ENCODE measurements around the gene TULP4. TPM values are rescaled to one million over a fixed set of nuclear protein-coding genes. Genes with fewer than 3 reads are reported as not detected.
"Not testable (repeated sequence)": the region's sequence is repeated elsewhere in the genome, so short reads cannot be mapped to it uniquely, and the experiment has no call there.

The TULP4 gene
- total RNA-seq, 2 donors from 2014 or later: 10.8 to 31.2 TPM

DNA sequence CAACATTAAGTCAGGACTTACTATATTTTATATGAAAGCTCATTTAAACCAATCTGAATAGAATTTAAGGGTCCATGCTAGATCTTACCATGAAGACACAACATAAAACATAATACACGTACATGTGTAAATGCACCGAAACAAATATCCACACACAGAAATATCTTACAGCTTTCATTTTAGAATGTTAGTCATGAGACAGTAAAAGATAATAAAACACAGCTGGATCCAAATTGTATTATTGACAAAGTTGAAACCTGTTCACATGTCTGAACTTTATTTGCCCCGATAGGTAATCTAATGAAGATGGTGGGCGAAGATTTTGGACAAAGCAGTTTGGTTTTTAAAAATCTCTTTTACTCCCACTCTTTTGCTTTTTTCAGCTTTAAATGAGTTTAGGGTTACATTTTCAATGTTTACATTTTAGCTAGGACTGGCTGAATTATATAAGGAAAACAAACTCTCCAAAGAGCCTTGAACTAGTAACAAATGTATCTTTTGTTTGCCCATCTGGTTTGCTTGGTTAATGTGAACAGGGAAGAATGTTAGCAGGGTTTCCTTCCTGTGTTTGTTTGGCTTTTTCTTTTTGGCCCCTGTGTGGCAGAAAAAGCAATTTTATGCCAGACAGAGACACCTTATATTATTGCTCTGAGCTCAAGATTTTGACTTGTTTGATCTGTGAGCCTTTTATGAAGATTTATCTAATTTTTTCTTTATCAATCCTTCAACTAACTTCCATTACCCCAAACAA, 242.5 kb downstream of the TULP4 start:
- no peak overlapping the region for H3K27ac Mint-ChIP-seq
- H3K36me3 Mint-ChIP-seq (ENCODE audit: low read depth): no peaks in the 10 kb centered on the region
- H3K9me3 Mint-ChIP-seq: no peaks in the 10 kb centered on the region
- H3K27me3 Mint-ChIP-seq: no peaks in the 10 kb centered on the region
- H3K4me3 Mint-ChIP-seq: no peak overlapping the region
- ATAC-seq (replicated peaks): no peak
- peaks cover 6% of the 10 kb centered on the region for H3K4me1 Mint-ChIP-seq

- Mint-ChIP-seq H3K27me3 (no peaks in the 10 kb centered on the region), H3K4me1 (peaks cover 7% of the 10 kb centered on the region)
- ATAC-seq (replicated peaks): no peak
Observed at GRCh38 chr6:158556113-158556512, 243.8 kb downstream of the TULP4 start.

GRCh38 chr6:158557110-158557509, 244.8 kb downstream of the TULP4 start:
- Mint-ChIP-seq H3K36me3 (ENCODE audit: low read depth) (peaks cover 11% of the 10 kb centered on the region), H3K4me1 (peaks cover 16% of the 10 kb centered on the region)
- not testable (repeated sequence) for H3K27ac Mint-ChIP-seq; H3K4me3 Mint-ChIP-seq; ATAC-seq (replicated peaks); H3K27me3 Mint-ChIP-seq; H3K9me3 Mint-ChIP-seq

More at GRCh38 chr6:158556113-158556512, 243.8 kb downstream of the TULP4 start:
- Mint-ChIP-seq H3K36me3 (ENCODE audit: low read depth) (peaks cover 7% of the 10 kb centered on the region), H3K27ac (no peak overlapping the region), H3K9me3 (no peaks in the 10 kb centered on the region), H3K4me3 (no peak overlapping the region)

DNA sequence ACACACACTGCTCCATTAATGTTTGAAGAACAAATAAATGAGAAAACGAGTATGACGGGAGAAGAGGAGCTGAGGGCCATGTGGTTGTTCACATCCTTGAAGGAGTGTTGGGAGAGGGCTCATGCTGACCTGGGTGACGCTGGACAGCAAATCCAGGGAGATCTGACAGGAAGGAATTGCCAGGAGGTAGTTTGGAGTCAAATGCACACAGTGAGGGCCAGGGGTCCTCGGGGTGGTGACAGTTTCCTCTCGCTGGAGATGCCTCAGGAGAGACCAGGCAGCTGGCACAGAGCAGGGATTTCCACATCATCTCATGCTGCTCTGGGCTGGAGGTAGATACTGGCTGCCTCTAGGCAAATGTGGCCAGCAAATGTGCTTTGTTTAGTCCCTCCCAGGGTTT, 245.7 kb downstream of the TULP4 start:
- H3K36me3 Mint-ChIP-seq (ENCODE audit: low read depth): peaks cover 11% of the 10 kb centered on the region
- H3K9me3 Mint-ChIP-seq: no peaks in the 10 kb centered on the region
- H3K4me1 Mint-ChIP-seq: peaks cover 15% of the 10 kb centered on the region
- H3K27ac Mint-ChIP-seq: no peak overlapping the region
- H3K4me3 Mint-ChIP-seq: no peak overlapping the region
- no peak for ATAC-seq (replicated peaks)
- H3K27me3 Mint-ChIP-seq: no peaks in the 10 kb centered on the region

- H3K9me3 Mint-ChIP-seq: no peaks in the 10 kb centered on the region
- H3K27ac Mint-ChIP-seq: peak overlapping the region; percentile 61
- ATAC-seq (replicated peaks): no peak
- peaks cover 11% of the 10 kb centered on the region for H3K36me3 Mint-ChIP-seq (ENCODE audit: low read depth)
- no peaks in the 10 kb centered on the region for H3K27me3 Mint-ChIP-seq
- peaks cover 15% of the 10 kb centered on the region for H3K4me1 Mint-ChIP-seq
- H3K4me3 Mint-ChIP-seq: peak overlapping the region; percentile 95
Observed at GRCh38 chr6:158558415-158559306, 246.4 kb downstream of the TULP4 start.

DNA sequence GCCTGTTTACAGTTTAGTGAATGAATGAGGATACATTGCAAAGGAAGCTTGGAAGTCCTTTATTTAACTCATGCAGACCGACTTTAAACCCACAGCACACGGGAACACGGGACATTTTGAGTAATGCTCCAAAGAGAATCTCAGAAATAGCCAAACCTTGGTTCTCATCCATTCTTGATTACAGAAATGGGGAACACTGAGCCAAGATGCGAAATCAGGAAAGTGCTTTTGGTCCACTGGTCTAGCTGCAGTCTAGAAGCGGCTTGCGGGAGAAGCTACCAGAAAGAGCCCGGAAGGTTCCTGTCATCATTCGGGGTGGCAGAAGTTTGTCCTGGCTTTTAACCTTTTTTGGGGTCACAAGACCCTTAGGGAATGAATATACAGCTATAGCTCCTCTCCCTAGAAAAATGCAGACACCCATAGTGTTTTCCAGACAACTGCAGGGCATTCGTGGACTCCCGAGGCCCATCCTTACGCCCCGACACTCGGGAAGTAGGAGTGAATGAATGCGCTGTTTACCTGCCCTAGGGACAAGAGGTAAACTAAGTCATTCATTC, 247.2 kb downstream of the TULP4 start:
- Mint-ChIP-seq H3K36me3 (ENCODE audit: low read depth) (peaks cover 11% of the 10 kb centered on the region), H3K4me1 (peaks cover 17% of the 10 kb centered on the region), H3K27me3 (no peaks in the 10 kb centered on the region), H3K9me3 (no peaks in the 10 kb centered on the region), H3K4me3 (peak overlapping the region; percentile 95), H3K27ac (peak overlapping the region; percentile 61)
- ATAC-seq (replicated peaks): no peak

- Mint-ChIP-seq H3K4me1 (peaks cover 23% of the 10 kb centered on the region), H3K27ac (peak within 1 kb of the TSS; percentile 96), H3K4me3 (peak within 1 kb of the TSS; percentile 95), H3K27me3 (no peaks in the 10 kb centered on the region), H3K36me3 (ENCODE audit: low read depth) (peaks cover 11% of the 10 kb centered on the region), H3K9me3 (no peaks in the 10 kb centered on the region)
- peak; percentile 94 for ATAC-seq (replicated peaks)
Observed at GRCh38 chr6:158559895-158560835, 247.9 kb downstream of the TULP4 start, which contains the start of gene TMEM181. Gene TMEM181, plus strand, starts transcription at chr6:158560091. Its CDS starts 134 bp downstream, at chr6:158560225.

GRCh38 chr6:158560836-158561320, 248.6 kb downstream of the TULP4 start:
- peaks cover 11% of the 10 kb centered on the region for H3K36me3 Mint-ChIP-seq (ENCODE audit: low read depth)
- H3K9me3 Mint-ChIP-seq: no peaks in the 10 kb centered on the region
- peak overlapping the region; percentile 95 for H3K4me3 Mint-ChIP-seq
- H3K27me3 Mint-ChIP-seq: no peaks in the 10 kb centered on the region
- H3K27ac Mint-ChIP-seq: peak overlapping the region; percentile 96
- no peak for ATAC-seq (replicated peaks)
- peaks cover 27% of the 10 kb centered on the region for H3K4me1 Mint-ChIP-seq

Other genes with a start within 250 kb of the TULP4 start
- gene SERAC1, start 144.2 kb upstream of the TULP4 start, total RNA-seq: 1 to 10 TPM; 4.3 to 6.4 TPM
- gene GTF2H5, start 144.1 kb upstream of the TULP4 start, total RNA-seq: 10 to 100 TPM; 11.8 to 19.8 TPM
- gene TMEM181, start 247.6 kb downstream of the TULP4 start, total RNA-seq: 10 to 100 TPM; 11.8 to 16.4 TPM